Lung microvascular endothelial cell (primary cell): ENCODE data around the gene DTX3. TPM values are rescaled to one million over a fixed set of nuclear protein-coding genes. Genes with fewer than 3 reads are reported as not detected.

Experiments used
- DNase-seq, 2 donors: peaks; one replicate each; pipeline versions ENCODE4 v3.0.0 to v3.0.0-alpha.2; 2010; ENCODE audit warnings: low read depth in 2 of 2
- total RNA-seq: library from RNA; depleted of rRNA; stranded (reverse); fragments of >200 nt; gene quantifications from 2 replicates; pipeline ENCODE4 v1.2.1, GENCODE V29; 2014

Gene DTX3
- total RNA-seq, 1 donor from 2014 or later: 4.2 TPM

DNA sequence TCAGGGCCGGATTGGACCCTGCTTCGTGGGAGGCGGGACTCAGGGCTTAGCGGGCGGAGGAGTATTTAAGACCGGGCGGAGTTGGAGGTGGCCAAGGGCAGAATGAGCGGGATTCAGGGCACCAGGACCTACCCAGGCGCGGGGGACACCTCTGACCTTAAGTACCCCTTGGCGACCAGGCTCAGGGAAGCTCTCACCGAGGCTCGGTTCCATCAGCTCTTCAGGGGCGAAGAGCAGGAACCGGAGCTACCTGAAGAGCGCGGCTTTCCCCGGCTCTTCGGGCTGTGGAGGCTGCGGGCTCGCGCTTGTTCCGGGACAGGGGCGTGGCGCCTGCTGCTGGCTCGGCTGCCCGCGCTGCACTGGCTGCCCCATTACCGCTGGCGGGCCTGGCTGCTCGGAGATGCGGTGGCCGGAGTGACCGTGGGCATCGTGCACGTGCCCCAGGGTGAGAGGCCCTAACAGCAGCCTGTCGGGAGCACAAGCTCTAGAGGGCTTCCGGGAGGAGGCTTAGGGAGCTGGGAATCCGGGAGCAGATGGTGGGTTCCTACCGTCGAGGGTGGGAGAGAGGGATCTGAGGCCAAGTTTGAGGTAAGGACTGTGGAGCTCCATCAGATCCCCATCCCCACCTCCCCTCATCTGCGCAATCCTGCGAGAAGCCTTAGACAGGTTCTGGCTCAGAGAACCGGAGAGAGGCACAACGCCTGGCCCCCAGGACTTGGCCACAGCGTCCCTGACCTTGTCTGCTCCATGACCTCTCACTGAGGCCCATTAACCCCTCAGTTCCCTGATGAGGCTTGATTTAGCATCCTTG, 15.0 kb downstream of the DTX3 start:
- no peak for DNase-seq

- DNase-seq: no peak
Observed at GRCh38 chr12:57620245-57620935, 15.8 kb downstream of the DTX3 start.

- no peak for DNase-seq
Observed at GRCh38 chr12:57620936-57621496, 16.4 kb downstream of the DTX3 start.

DNA sequence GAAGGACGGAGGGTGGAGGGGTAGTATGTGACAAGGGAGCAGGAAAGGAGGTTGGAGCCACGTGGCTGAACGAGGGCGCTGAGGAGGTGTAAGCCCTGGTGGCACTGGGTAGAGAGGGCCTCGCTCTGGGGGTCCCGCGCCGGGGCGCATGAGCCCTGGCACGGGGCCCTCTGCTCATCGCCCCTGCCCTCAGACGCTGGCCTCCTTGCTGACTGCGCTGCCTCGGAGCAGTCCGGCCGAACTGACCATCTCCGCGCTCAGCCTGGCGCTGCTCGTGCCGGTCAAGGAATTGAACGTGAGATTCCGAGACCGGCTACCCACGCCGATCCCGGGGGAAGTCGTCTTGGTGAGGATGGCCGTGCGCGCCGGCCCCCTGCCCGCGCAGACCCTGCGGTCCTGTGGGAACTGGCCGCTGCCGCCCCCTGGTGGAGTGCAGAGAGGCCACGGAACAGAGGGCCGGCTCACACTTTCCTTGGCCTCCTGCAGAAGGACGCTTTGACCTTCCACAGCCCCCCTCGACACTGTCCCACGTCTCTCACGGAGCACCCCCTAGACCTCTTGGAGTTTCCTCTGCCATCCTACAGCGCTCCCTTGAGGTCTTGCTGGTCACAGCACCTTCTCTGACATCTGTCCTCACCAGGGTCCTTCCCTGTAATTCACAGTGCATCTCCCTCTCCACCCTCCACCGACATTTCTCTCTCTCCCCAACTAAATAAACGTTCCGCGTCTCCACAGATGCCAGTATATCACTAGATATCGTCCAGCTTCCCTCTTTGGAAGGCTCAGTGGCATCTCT, 17.1 kb downstream of the DTX3 start:
- DNase-seq: peak; percentile 42 to 53

GRCh38 chr12:57622293-57623245, 17.9 kb downstream of the DTX3 start:
- DNase-seq: no peak

DNA sequence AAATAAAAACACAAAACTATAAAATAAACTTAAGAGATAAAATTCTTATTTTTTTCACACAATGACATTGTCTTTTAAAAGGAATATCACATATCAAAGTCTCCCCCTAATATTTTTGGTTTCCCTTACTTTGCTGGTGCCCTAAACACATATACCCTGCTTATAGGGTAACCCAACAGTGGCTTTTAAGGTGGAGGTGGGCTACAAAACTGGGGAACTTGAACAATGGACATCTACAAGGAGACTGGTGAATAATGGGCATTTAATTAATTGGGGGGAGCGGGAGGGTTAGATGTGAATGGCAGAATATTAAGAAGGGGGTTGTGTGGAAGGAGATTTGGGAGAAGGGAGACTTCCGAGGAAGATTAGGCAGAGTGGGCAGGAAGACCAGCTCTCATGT, 18.8 kb downstream of the DTX3 start:
- DNase-seq: no peak

- no peak for DNase-seq
Observed at GRCh38 chr12:57623811-57624390, 19.3 kb downstream of the DTX3 start.

GRCh38 chr12:57624441-57625220, 20.0 kb downstream of the DTX3 start:
- no peak for DNase-seq

GRCh38 chr12:57625261-57626032, 20.8 kb downstream of the DTX3 start:
- DNase-seq: no peak

GRCh38 chr12:57626111-57626920, 21.7 kb downstream of the DTX3 start:
- DNase-seq: no peak

DNA sequence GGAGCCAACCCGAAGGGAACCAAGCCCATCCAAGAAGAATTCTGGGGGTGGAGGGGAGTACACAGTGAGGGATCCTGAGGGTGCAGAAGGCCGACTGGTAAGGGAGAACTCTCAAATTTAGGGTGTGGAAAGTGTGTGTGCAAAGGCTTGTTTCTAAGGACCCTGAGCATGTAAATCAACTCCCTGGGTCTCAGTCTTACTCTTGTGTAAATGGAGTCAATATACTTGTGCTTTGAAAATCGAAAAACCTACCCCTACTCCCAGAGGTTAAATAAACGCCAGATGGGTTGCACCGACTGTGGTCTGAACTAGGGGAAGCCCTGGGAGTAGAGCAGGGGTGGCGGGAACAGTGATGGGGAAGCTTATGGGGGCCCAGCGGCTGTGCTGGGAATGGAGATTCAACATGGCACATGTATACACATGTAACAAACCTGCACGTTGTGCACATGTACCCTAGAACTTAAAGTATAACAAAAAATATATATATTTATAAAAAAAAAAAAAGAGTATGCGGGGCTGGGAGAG, 22.4 kb downstream of the DTX3 start:
- no peak for DNase-seq

DNA sequence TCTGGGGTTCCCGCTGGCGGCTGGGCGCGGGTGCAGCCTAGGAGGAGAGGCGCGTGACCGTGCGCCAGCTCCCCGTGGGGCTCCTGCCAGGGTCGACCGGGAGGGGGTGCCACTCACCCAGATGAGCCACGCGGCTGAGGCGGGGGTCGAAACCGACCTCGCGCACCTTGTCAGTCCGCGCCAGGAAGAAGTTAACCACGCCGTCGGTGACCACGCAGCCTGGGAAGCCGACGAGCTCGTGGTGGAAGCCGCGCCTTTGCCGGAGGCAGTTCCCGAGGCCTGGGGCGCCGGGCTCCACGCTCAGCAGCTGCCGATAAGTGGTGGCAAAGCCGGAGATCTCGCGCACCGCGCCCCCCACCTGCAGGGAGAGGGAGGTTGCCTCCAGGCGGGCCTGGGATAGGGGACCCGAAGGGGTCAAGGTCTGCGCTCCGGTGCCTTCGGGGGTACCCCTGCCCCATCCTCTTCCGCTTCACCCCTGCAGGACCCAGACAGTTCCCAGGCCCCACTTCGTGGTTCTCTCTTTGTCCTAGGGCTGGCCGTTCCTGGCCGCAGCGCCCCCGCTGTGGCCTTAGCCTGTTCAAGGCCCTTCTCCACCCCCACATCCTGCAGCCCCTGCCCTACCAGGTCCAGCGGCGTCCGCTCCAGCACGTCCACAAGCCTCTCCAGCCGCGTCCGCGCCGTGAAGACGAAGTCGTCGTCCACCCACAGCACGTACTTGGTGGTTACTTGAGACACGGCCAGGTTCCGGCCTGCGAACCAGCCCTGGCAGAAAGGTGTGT, 23.1 kb downstream of the DTX3 start:
- DNase-seq: no peak

- no peak for DNase-seq
Observed at GRCh38 chr12:57628280-57629191, 23.9 kb downstream of the DTX3 start.

- DNase-seq: no peak
Observed at GRCh38 chr12:57629897-57630471, 25.4 kb downstream of the DTX3 start.

GRCh38 chr12:57630891-57631433, 26.3 kb downstream of the DTX3 start:
- DNase-seq: no peak
